ENCODE results near the gene OR6V1. TPM values are rescaled to one million over a fixed set of nuclear protein-coding genes. Genes with fewer than 3 reads are reported as not detected.
"Not testable (repeated sequence)": the region's sequence is repeated elsewhere in the genome, so short reads cannot be mapped to it uniquely, and the experiment has no call there.

Gene OR6V1
- total RNA-seq, 1 experiment from 2014 or later: not detected

GRCh38 chr7:143063741-143064140 lies 11.6 kb downstream of the OR6V1 start:
- H3K36me3 ChIP-seq (replicated peaks; ENCODE audit: control insufficient read depth, insufficient read depth, low read length): no peaks in the 10 kb centered on the region
- no peak overlapping the region for H3K4me3 ChIP-seq (ENCODE audit: insufficient read depth, low read depth, low read length)
- no peaks in the 10 kb centered on the region for H3K27me3 ChIP-seq (ENCODE audit: control insufficient read depth, insufficient read depth, low read length)
- no peak for DNase-seq

GRCh38 chr7:143068446-143068845 lies 16.3 kb downstream of the OR6V1 start:
- H3K27me3 ChIP-seq (ENCODE audit: control insufficient read depth, insufficient read depth, low read length): no peaks in the 10 kb centered on the region
- no peaks in the 10 kb centered on the region for H3K36me3 ChIP-seq (replicated peaks; ENCODE audit: control insufficient read depth, insufficient read depth, low read length)
- H3K4me3 ChIP-seq (ENCODE audit: insufficient read depth, low read depth, low read length): no peak overlapping the region
- DNase-seq: no peak

GRCh38 chr7:143069912-143070500 lies 17.9 kb downstream of the OR6V1 start:
- Histone ChIP-seq H3K27me3 (ENCODE audit: control insufficient read depth, insufficient read depth, low read length) (no peaks in the 10 kb centered on the region), H3K36me3 (replicated peaks; ENCODE audit: control insufficient read depth, insufficient read depth, low read length) (no peaks in the 10 kb centered on the region), H3K4me3 (ENCODE audit: insufficient read depth, low read depth, low read length) (no peak overlapping the region)
- peak; percentile 11 for DNase-seq

DNA sequence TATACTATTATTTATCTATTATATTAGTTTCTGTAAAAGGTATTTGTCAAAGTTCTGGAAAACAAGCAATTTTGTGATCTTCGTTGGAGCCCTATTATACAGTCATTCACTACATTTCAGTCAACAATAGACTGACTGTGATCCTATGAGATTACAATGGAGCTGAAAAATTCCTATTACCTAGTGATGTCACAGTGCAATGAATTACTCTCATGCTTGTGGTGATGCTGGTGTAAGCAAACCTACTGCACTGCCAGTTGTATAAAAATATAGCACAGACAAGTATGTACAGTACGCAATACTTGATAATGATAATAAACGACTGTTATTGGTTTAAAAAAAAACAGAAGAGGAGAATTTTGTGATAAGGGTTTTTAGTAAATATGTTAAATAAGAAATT lies 21.4 kb downstream of the OR6V1 start:
- H3K4me3 ChIP-seq (ENCODE audit: insufficient read depth, low read depth, low read length): no peak overlapping the region
- no peaks in the 10 kb centered on the region for H3K36me3 ChIP-seq (replicated peaks; ENCODE audit: control insufficient read depth, insufficient read depth, low read length)
- DNase-seq: no peak

GRCh38 chr7:143074141-143074540 lies 22.0 kb downstream of the OR6V1 start:
- DNase-seq: no peak
- H3K36me3 ChIP-seq (replicated peaks; ENCODE audit: control insufficient read depth, insufficient read depth, low read length): no peaks in the 10 kb centered on the region
- no peaks in the 10 kb centered on the region for H3K27me3 ChIP-seq (ENCODE audit: control insufficient read depth, insufficient read depth, low read length)
- no peak overlapping the region for H3K4me3 ChIP-seq (ENCODE audit: insufficient read depth, low read depth, low read length)

More for the DNA sequence above, 21.4 kb downstream of the OR6V1 start:
- no peaks in the 10 kb centered on the region for H3K27me3 ChIP-seq (ENCODE audit: control insufficient read depth, insufficient read depth, low read length)

- H3K4me3 ChIP-seq (ENCODE audit: insufficient read depth, low read depth, low read length): no peak overlapping the region
- no peaks in the 10 kb centered on the region for H3K36me3 ChIP-seq (replicated peaks; ENCODE audit: control insufficient read depth, insufficient read depth, low read length)
- no peak for DNase-seq
- no peaks in the 10 kb centered on the region for H3K27me3 ChIP-seq (ENCODE audit: control insufficient read depth, insufficient read depth, low read length)
Observed at GRCh38 chr7:143085109-143085508, 33.0 kb downstream of the OR6V1 start.

DNA sequence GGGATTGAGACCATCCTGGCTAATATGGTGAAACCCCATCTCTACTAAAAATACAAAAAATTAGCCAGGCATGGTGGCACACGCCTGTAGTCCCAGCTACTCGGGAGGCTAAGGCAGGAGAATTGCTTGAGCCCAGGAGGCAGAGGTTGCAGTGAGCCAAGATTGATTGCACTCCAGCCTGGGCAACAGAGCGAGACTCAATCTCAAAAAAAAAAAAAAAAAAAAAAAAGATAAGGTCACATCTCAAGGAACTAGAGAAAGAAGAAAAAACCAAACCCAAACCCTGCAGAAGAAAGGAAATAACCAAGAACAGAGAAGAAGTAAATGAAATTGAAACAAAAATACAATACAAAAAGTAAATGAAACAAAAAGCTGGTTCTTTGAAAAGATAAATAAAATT lies 33.5 kb downstream of the OR6V1 start:
- not testable (repeated sequence) for DNase-seq; H3K36me3 ChIP-seq (replicated peaks; ENCODE audit: control insufficient read depth, insufficient read depth, low read length); H3K4me3 ChIP-seq (ENCODE audit: insufficient read depth, low read depth, low read length); H3K27me3 ChIP-seq (ENCODE audit: control insufficient read depth, insufficient read depth, low read length)

GRCh38 chr7:143088549-143089231 lies 36.5 kb downstream of the OR6V1 start:
- H3K4me3 ChIP-seq (ENCODE audit: insufficient read depth, low read depth, low read length); DNase-seq; H3K36me3 ChIP-seq (replicated peaks; ENCODE audit: control insufficient read depth, insufficient read depth, low read length); H3K27me3 ChIP-seq (ENCODE audit: control insufficient read depth, insufficient read depth, low read length): not testable (repeated sequence)

GRCh38 chr7:143096146-143096545 lies 44.0 kb downstream of the OR6V1 start:
- Histone ChIP-seq H3K4me3 (ENCODE audit: insufficient read depth, low read depth, low read length) (no peak overlapping the region), H3K36me3 (replicated peaks; ENCODE audit: control insufficient read depth, insufficient read depth, low read length) (no peaks in the 10 kb centered on the region), H3K27me3 (ENCODE audit: control insufficient read depth, insufficient read depth, low read length) (no peaks in the 10 kb centered on the region)
- DNase-seq: no peak

DNA sequence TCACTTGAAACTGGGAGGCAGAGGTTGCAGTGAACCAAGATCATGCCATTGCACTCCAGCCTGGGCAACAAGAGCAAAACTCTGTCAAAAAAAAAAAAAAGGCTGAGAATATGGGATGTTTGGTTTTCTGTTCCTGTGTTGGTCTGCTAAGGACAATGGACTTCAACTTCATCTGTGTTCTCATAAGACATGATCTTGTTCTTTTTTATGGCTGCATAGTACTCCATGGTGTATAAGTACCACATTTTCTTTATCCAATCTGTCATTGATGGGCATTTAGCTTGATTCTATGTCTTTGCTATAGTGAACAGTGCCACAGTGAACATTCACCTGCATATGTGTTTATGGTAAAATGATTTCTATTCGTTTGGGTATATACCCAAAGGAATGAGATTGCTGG lies 47.4 kb downstream of the OR6V1 start:
- not testable (repeated sequence) for H3K4me3 ChIP-seq (ENCODE audit: insufficient read depth, low read depth, low read length); DNase-seq

More for the DNA sequence above, 47.4 kb downstream of the OR6V1 start:
- not testable (repeated sequence) for H3K36me3 ChIP-seq (replicated peaks; ENCODE audit: control insufficient read depth, insufficient read depth, low read length); H3K27me3 ChIP-seq (ENCODE audit: control insufficient read depth, insufficient read depth, low read length)

Other genes with a start within 250 kb of the OR6V1 start
- gene EPHB6, start 197.3 kb upstream of the OR6V1 start, total RNA-seq (2014; rRNA removed; shearing (Covaris generic)): 4.0 and 8.8 TPM in 2 replicates
- 0.17 and 0.22 TPM in 2 replicates for gene TRPV6, start 166.6 kb upstream of the OR6V1 start, total RNA-seq (2014; rRNA removed; shearing (Covaris generic))
- not detected in 2 replicates for gene TRPV5, start 118.6 kb upstream of the OR6V1 start, total RNA-seq (2014; rRNA removed; shearing (Covaris generic))
- not detected in 2 replicates for gene LLCFC1, start 112.9 kb upstream of the OR6V1 start, total RNA-seq (2014; rRNA removed; shearing (Covaris generic))
- gene KEL, start 90.0 kb upstream of the OR6V1 start, total RNA-seq (2014; rRNA removed; shearing (Covaris generic)): 1.7 and 7.7 TPM in 2 replicates
- gene OR9A2, start 25.2 kb upstream of the OR6V1 start, total RNA-seq (2014; rRNA removed; shearing (Covaris generic)): not detected in 2 replicates
- not detected in 2 replicates for gene PIP, start 79.7 kb downstream of the OR6V1 start, total RNA-seq (2014; rRNA removed; shearing (Covaris generic))
- gene TAS2R39, start 131.1 kb downstream of the OR6V1 start, total RNA-seq (2014; rRNA removed; shearing (Covaris generic)): not detected in 2 replicates
- gene TAS2R40, start 169.7 kb downstream of the OR6V1 start, total RNA-seq (2014; rRNA removed; shearing (Covaris generic)): not detected in 2 replicates
- gene GSTK1, start 211.1 kb downstream of the OR6V1 start, total RNA-seq (2014; rRNA removed; shearing (Covaris generic)): 51.8 and 51.9 TPM in 2 replicates
- 1.2 and 2.5 TPM in 2 replicates for gene TMEM139, start 232.6 kb downstream of the OR6V1 start, total RNA-seq (2014; rRNA removed; shearing (Covaris generic))
- gene CASP2, start 236.0 kb downstream of the OR6V1 start, total RNA-seq (2014; rRNA removed; shearing (Covaris generic)): 12.2 and 13.1 TPM in 2 replicates